ENCODE results near the gene FARP1. TPM values are rescaled to one million over a fixed set of nuclear protein-coding genes. Genes with fewer than 3 reads are reported as not detected.

The FARP1 gene
- total and polyA plus RNA-seq, 2 of the 13 experiments (the other 11 are each of a cell fraction or from before 2014, with no cell fraction given): 70.6 to 126 TPM

GRCh38 chr13:98310485-98311199 lies 167.7 kb downstream of the FARP1 start (continued):
- TF ChIP-seq ARNTL (CRISPR knock-in tag; IDR thresholded peaks at IDR 0.05) (peak; percentile 37; the same call in 1 of the 2 replicates), SRY (CRISPR knock-in tag; IDR thresholded peaks at IDR 0.05) (no peak), SALL1 (CRISPR knock-in tag; IDR thresholded peaks at IDR 0.05) (peak; percentile 60; the same call in 1 of the 2 replicates), ZNF501 (CRISPR knock-in tag; IDR thresholded peaks at IDR 0.05) (no peak), E2F1 (CRISPR knock-in tag; IDR thresholded peaks at IDR 0.05) (no peak), HHEX (CRISPR knock-in tag; IDR thresholded peaks at IDR 0.05) (peak; percentile 72; the same call in 1 of the 2 replicates), ZFX (CRISPR knock-in tag; IDR thresholded peaks at IDR 0.05; ENCODE audit: low read depth) (no peak), HMG20B (CRISPR knock-in tag; conservative IDR thresholded peaks at IDR 0.05) (peak; percentile 53; the same call in 1 of the 2 replicates), ZBTB7B (CRISPR knock-in tag; IDR thresholded peaks at IDR 0.05) (peak; percentile 63; the same call in 1 of the 2 replicates), ZNF850 (CRISPR knock-in tag; conservative IDR thresholded peaks at IDR 0.05) (no peak), DPF2 (CRISPR knock-in tag; IDR thresholded peaks at IDR 0.05; ENCODE audit: borderline replicate concordance, low read depth) (peak; percentile 47; the same call in 1 of the 2 replicates), ZHX1 (CRISPR knock-in tag; IDR thresholded peaks at IDR 0.05; ENCODE audit: low read depth) (no peak), DZIP1 (CRISPR knock-in tag; IDR thresholded peaks at IDR 0.05) (no peak), RARA (CRISPR knock-in tag; IDR thresholded peaks at IDR 0.05) (peak; percentile 86), ZNF564 (CRISPR knock-in tag; IDR thresholded peaks at IDR 0.05) (0 out of 2 replicates have a peak, but pooled peaks have one; percentile 52), FOSL2 (CRISPR knock-in tag; IDR thresholded peaks at IDR 0.05) (peak; percentile 20; the same call in 1 of the 2 replicates), SNAPC2 (CRISPR knock-in tag; IDR thresholded peaks at IDR 0.05) (no peak), TARDBP (CRISPR knock-in tag; IDR thresholded peaks at IDR 0.05) (peak; percentile 53; the same call in 1 of the 2 replicates), NR1H2 (CRISPR knock-in tag; IDR thresholded peaks at IDR 0.05; ENCODE audit: borderline replicate concordance, low read depth) (no peak), TGIF2 (CRISPR knock-in tag; IDR thresholded peaks at IDR 0.05) (no peak), ZNF749 (CRISPR knock-in tag; IDR thresholded peaks at IDR 0.05; ENCODE audit: borderline replicate concordance) (no peak), NFKBIZ (CRISPR knock-in tag; IDR thresholded peaks at IDR 0.05) (0 out of 2 replicates have a peak, but pooled peaks have one; percentile 28)

All from HepG2 (cell line).